ENCODE measurements around the gene SUGCT. TPM values are rescaled to one million over a fixed set of nuclear protein-coding genes. Genes with fewer than 3 reads are reported as not detected.

Gene SUGCT
- total RNA-seq, 6 donors from 2014 or later: 1.4 to 3.1 (median 1.7) TPM; not detected in 1

GRCh38 chr7:40175725-40176510, 41.1 kb downstream of the SUGCT start:
- no peaks in the 10 kb centered on the region for H3K9me3 ChIP-seq
- no peak for DNase-seq
- no peaks in the 10 kb centered on the region for H3K36me3 ChIP-seq
- no peak for TF ChIP-seq POLR2A (IDR thresholded peaks at IDR 0.05)
- no peak for TF ChIP-seq EP300 (IDR thresholded peaks at IDR 0.05)
- no peak for TF ChIP-seq CTCF (IDR thresholded peaks at IDR 0.05)
- no peak for TF ChIP-seq POLR2AphosphoS5 (IDR thresholded peaks at IDR 0.05)
- no peaks in the 10 kb centered on the region for H3K27me3 ChIP-seq
- H3K4me3 ChIP-seq: no peak overlapping the region
- H3K4me1 ChIP-seq: no peaks in the 10 kb centered on the region
- WGBS, 2 donors: 91 to 92% methylated on average over 9 of the region's 9 CpGs
- H3K27ac ChIP-seq: no peak overlapping the region
- no peak for ATAC-seq (ENCODE audit: low FRiP score in 2 of 2)

DNA sequence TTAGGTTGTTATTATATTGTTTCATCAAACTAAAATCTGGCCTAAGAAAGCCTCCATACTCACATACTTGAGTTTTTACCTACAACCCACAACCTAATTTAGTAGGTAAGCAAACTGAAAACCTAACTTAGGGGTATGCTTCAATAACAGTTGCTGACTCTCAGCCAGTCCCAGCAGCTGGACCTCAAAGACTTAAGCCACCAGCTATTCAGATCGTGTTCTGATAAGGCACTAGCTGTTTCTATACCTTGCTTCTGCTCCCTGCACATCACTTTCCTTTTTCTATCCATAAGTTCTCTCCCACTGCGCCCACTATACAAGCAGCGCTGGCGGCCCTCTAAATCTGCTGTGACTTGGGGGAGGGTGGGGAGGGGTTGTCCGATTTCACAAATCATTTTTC, 42.3 kb downstream of the SUGCT start:
- Histone ChIP-seq H3K27ac (no peak overlapping the region), H3K36me3 (no peaks in the 10 kb centered on the region), H3K4me1 (no peaks in the 10 kb centered on the region), H3K9me3 (no peaks in the 10 kb centered on the region), H3K27me3 (no peaks in the 10 kb centered on the region), H3K4me3 (no peak overlapping the region)
- WGBS, 2 donors: 82 to 85% methylated on average over 5 of the region's 5 CpGs
- no peak for TF ChIP-seq CTCF (IDR thresholded peaks at IDR 0.05)
- no peak for TF ChIP-seq EP300 (IDR thresholded peaks at IDR 0.05)
- no peak for TF ChIP-seq POLR2AphosphoS5 (IDR thresholded peaks at IDR 0.05)
- no peak for TF ChIP-seq POLR2A (IDR thresholded peaks at IDR 0.05)
- no peak for DNase-seq
- no peak for ATAC-seq (ENCODE audit: low FRiP score in 2 of 2)

- H3K27ac ChIP-seq: no peak overlapping the region
- TF ChIP-seq POLR2A (IDR thresholded peaks at IDR 0.05) (no peak), EP300 (IDR thresholded peaks at IDR 0.05) (no peak), CTCF (IDR thresholded peaks at IDR 0.05) (no peak), POLR2AphosphoS5 (IDR thresholded peaks at IDR 0.05) (no peak)
- DNase-seq (no peak), ATAC-seq (ENCODE audit: low FRiP score in 2 of 2) (no peak)
- no peaks in the 10 kb centered on the region for H3K27me3 ChIP-seq
- H3K4me1 ChIP-seq: no peaks in the 10 kb centered on the region
- H3K36me3 ChIP-seq: no peaks in the 10 kb centered on the region
- WGBS, 2 donors: 89 to 90% methylated on average over 4 of the region's 4 CpGs
- no peak overlapping the region for H3K4me3 ChIP-seq
- no peaks in the 10 kb centered on the region for H3K9me3 ChIP-seq
Observed at GRCh38 chr7:40182452-40182851, 47.6 kb downstream of the SUGCT start.

GRCh38 chr7:40186586-40186985, 51.8 kb downstream of the SUGCT start:
- Histone ChIP-seq H3K27ac (no peak overlapping the region), H3K36me3 (no peaks in the 10 kb centered on the region), H3K4me3 (no peak overlapping the region), H3K9me3 (no peaks in the 10 kb centered on the region), H3K27me3 (no peaks in the 10 kb centered on the region), H3K4me1 (no peaks in the 10 kb centered on the region)
- no peak for DNase-seq
- WGBS, 2 donors: 60% methylated on average over 1 of the region's 1 CpG
- no peak for TF ChIP-seq POLR2AphosphoS5 (IDR thresholded peaks at IDR 0.05)
- TF ChIP-seq CTCF (IDR thresholded peaks at IDR 0.05): no peak
- no peak for TF ChIP-seq EP300 (IDR thresholded peaks at IDR 0.05)
- TF ChIP-seq POLR2A (IDR thresholded peaks at IDR 0.05): no peak
- ATAC-seq (ENCODE audit: low FRiP score in 2 of 2): no peak

DNA sequence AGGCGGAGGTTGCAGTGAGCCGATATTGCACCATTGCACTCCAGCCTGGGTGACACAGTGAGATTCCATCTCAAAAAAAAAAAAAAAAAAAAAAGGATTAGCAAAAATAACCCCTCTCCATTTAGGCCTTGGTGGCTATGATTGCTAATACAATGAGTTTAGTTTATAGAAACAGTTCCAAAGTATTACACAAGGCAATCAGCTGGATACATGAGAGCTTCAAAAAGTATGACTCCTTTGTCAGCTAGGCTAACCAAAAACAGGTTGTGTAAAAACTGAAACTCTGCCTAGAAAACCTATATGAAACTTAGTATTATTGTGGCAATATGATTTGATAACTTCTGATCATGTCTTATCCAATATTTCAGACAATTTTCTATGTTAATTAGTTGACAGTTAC, 57.2 kb downstream of the SUGCT start:
- WGBS, 2 donors: 83% methylated on average over 2 of the region's 2 CpGs
- Histone ChIP-seq H3K27ac (no peak overlapping the region), H3K27me3 (no peaks in the 10 kb centered on the region), H3K4me1 (no peaks in the 10 kb centered on the region), H3K36me3 (no peaks in the 10 kb centered on the region), H3K4me3 (no peak overlapping the region), H3K9me3 (no peaks in the 10 kb centered on the region)
- ATAC-seq (ENCODE audit: low FRiP score in 2 of 2) (no peak), DNase-seq (no peak)
- TF ChIP-seq POLR2A (IDR thresholded peaks at IDR 0.05) (no peak), POLR2AphosphoS5 (IDR thresholded peaks at IDR 0.05) (no peak), EP300 (IDR thresholded peaks at IDR 0.05) (no peak), CTCF (IDR thresholded peaks at IDR 0.05) (no peak)
